HUES64 (cell line): ENCODE measurements around the gene CFAP97D1.

Experiments
- H3K27ac ChIP-seq: 2 replicates; pipeline ENCODE4 v1.7.0; 2013; ENCODE audit warnings: low read depth, low read length, inconsistent platforms
- H3K27me3 ChIP-seq: 2 replicates; pipeline ENCODE4 v1.6.1; 2013; ENCODE audit warnings: mild to moderate bottlenecking, low read length; ENCODE audit not compliant: insufficient read depth
- H3K36me3 ChIP-seq: 2 replicates; pipeline ENCODE4 v1.6.1; 2013; ENCODE audit warnings: mild to moderate bottlenecking, low read length; ENCODE audit not compliant: insufficient read depth
- H3K4me1 ChIP-seq: 2 replicates; pipeline ENCODE4 v1.6.1; 2013; ENCODE audit warnings: mild to moderate bottlenecking, low read length, moderate library complexity; ENCODE audit not compliant: insufficient read depth
- H3K4me3 ChIP-seq: 2 replicates; pipeline ENCODE4 v1.5.1; 2013; ENCODE audit warnings: mild to moderate bottlenecking, low read length, moderate library complexity
- H3K9ac ChIP-seq: 2 replicates; pipeline ENCODE4 v1.6.1; 2013; ENCODE audit warnings: mild to moderate bottlenecking, low read depth, low read length
- H3K9me3 ChIP-seq: 2 replicates; pipeline ENCODE4 v1.6.1; 2013; ENCODE audit warnings: low read depth, low read length; ENCODE audit not compliant: insufficient read depth
- WGBS: fragments of 150-250, 120-280 bp; methylation state at CpG from one replicate; pipeline ENCODE4 v1.1.7; 2013; ENCODE audit warnings: missing lambda C conversion rate; 5-methylcytosine and 5-hydroxymethylcytosine counted together

Gene CFAP97D1

GRCh38 chr17:43754947-43755346, 25.3 kb upstream of the CFAP97D1 start:
- Histone ChIP-seq H3K4me3 (peak overlapping the region; percentile 42), H3K9ac (peak overlapping the region; percentile 58; the same call in 1 of the 2 replicates), H3K4me1 (peaks cover 15% of the 10 kb centered on the region), H3K27me3 (peaks cover 45% of the 10 kb centered on the region), H3K36me3 (no peaks in the 10 kb centered on the region), H3K27ac (no peak overlapping the region), H3K9me3 (no peaks in the 10 kb centered on the region)
- 88% methylated on average over 21 of the region's 21 CpGs for WGBS

GRCh38 chr17:43755389-43755875, 24.8 kb upstream of the CFAP97D1 start:
- Histone ChIP-seq H3K9ac (peak overlapping the region; percentile 58), H3K36me3 (no peaks in the 10 kb centered on the region), H3K9me3 (no peaks in the 10 kb centered on the region), H3K27ac (no peak overlapping the region), H3K4me3 (peak overlapping the region; percentile 42), H3K4me1 (peaks cover 14% of the 10 kb centered on the region), H3K27me3 (peaks cover 45% of the 10 kb centered on the region)
- 94% methylated on average over 60 of the region's 60 CpGs for WGBS

- Histone ChIP-seq H3K4me1 (peaks cover 14% of the 10 kb centered on the region), H3K9ac (no peak overlapping the region), H3K27me3 (peaks cover 45% of the 10 kb centered on the region), H3K4me3 (no peak overlapping the region), H3K9me3 (no peaks in the 10 kb centered on the region), H3K36me3 (no peaks in the 10 kb centered on the region), H3K27ac (no peak overlapping the region)
- 62% methylated on average over 6 of the region's 6 CpGs for WGBS
Measured at GRCh38 chr17:43756201-43756600, 24.0 kb upstream of the CFAP97D1 start.

GRCh38 chr17:43757171-43757660, 23.0 kb upstream of the CFAP97D1 start:
- WGBS, result 87% methylated on average over 8 of the region's 8 CpGs
- Histone ChIP-seq H3K9ac (no peak overlapping the region), H3K4me3 (no peak overlapping the region), H3K9me3 (no peaks in the 10 kb centered on the region), H3K27me3 (peaks cover 45% of the 10 kb centered on the region), H3K4me1 (peaks cover 14% of the 10 kb centered on the region), H3K36me3 (no peaks in the 10 kb centered on the region), H3K27ac (no peak overlapping the region)

- Histone ChIP-seq H3K27ac (no peak overlapping the region), H3K4me3 (no peak overlapping the region), H3K9ac (no peak overlapping the region), H3K27me3 (peaks cover 45% of the 10 kb centered on the region), H3K9me3 (no peaks in the 10 kb centered on the region), H3K4me1 (peaks cover 14% of the 10 kb centered on the region), H3K36me3 (no peaks in the 10 kb centered on the region)
- WGBS, result 88% methylated on average over 6 of the region's 6 CpGs
Measured at GRCh38 chr17:43758086-43758485, 22.1 kb upstream of the CFAP97D1 start.

- Histone ChIP-seq H3K36me3 (no peaks in the 10 kb centered on the region), H3K27me3 (peaks cover 41% of the 10 kb centered on the region), H3K9me3 (no peaks in the 10 kb centered on the region), H3K9ac (no peak within 1 kb of the TSS), H3K4me3 (no peak within 1 kb of the TSS), H3K4me1 (peaks cover 14% of the 10 kb centered on the region), H3K27ac (no peak within 1 kb of the TSS)
- WGBS, result 85% methylated on average over 24 of the region's 24 CpGs
Measured at GRCh38 chr17:43758497-43759174, 21.6 kb upstream of the CFAP97D1 start, which contains the start of gene SOST. SOST (minus strand) TSS chr17:43758791; CDS start chr17:43758741, 50 bp downstream.

- Histone ChIP-seq H3K9ac (no peak overlapping the region), H3K36me3 (no peaks in the 10 kb centered on the region), H3K9me3 (no peaks in the 10 kb centered on the region), H3K27me3 (peaks cover 29% of the 10 kb centered on the region), H3K27ac (no peak overlapping the region), H3K4me1 (peaks cover 12% of the 10 kb centered on the region), H3K4me3 (peak overlapping the region; percentile 19; the same call in 1 of the 2 replicates)
- 47% methylated on average over 7 of the region's 7 CpGs for WGBS
Measured at GRCh38 chr17:43759836-43760235, 20.4 kb upstream of the CFAP97D1 start.

- H3K9me3 ChIP-seq, result no peaks in the 10 kb centered on the region
- H3K27ac ChIP-seq, result no peak overlapping the region
- H3K36me3 ChIP-seq, result no peaks in the 10 kb centered on the region
- 0% methylated on average over 10 of the region's 10 CpGs for WGBS
- peaks cover 24% of the 10 kb centered on the region for H3K27me3 ChIP-seq
- H3K9ac ChIP-seq, result no peak overlapping the region
- H3K4me1 ChIP-seq, result peaks cover 10% of the 10 kb centered on the region; the same call in 1 of the 2 replicates
- H3K4me3 ChIP-seq, result peak overlapping the region; percentile 19; the same call in 1 of the 2 replicates
Measured at GRCh38 chr17:43760254-43760852, 19.9 kb upstream of the CFAP97D1 start.

- WGBS, result 60% methylated on average over 7 of the region's 7 CpGs
- H3K36me3 ChIP-seq, result peaks cover 27% of the 10 kb centered on the region
- no peaks in the 10 kb centered on the region for H3K4me1 ChIP-seq
- no peaks in the 10 kb centered on the region for H3K9me3 ChIP-seq
- no peak overlapping the region for H3K27ac ChIP-seq
- H3K9ac ChIP-seq, result no peak overlapping the region
- H3K4me3 ChIP-seq, result no peak overlapping the region
- H3K27me3 ChIP-seq, result no peaks in the 10 kb centered on the region
Measured at GRCh38 chr17:43766413-43767052, 13.7 kb upstream of the CFAP97D1 start.

GRCh38 chr17:43767053-43767712, 13.1 kb upstream of the CFAP97D1 start:
- Histone ChIP-seq H3K27me3 (no peaks in the 10 kb centered on the region), H3K9ac (no peak overlapping the region), H3K36me3 (peaks cover 32% of the 10 kb centered on the region), H3K27ac (no peak overlapping the region), H3K4me1 (no peaks in the 10 kb centered on the region), H3K9me3 (no peaks in the 10 kb centered on the region), H3K4me3 (no peak overlapping the region)
- WGBS, result 93% methylated on average over 6 of the region's 6 CpGs

GRCh38 chr17:43767713-43768059, 12.5 kb upstream of the CFAP97D1 start:
- Histone ChIP-seq H3K27me3 (no peaks in the 10 kb centered on the region), H3K4me1 (no peaks in the 10 kb centered on the region), H3K9ac (no peak overlapping the region), H3K36me3 (peaks cover 37% of the 10 kb centered on the region), H3K27ac (no peak overlapping the region), H3K4me3 (no peak overlapping the region), H3K9me3 (no peaks in the 10 kb centered on the region)
- WGBS, result 92% methylated on average over 5 of the region's 5 CpGs
